PC-3 (cell line): ENCODE measurements around the gene LDHAL6B. TPM values are rescaled to one million over a fixed set of nuclear protein-coding genes. Genes with fewer than 3 reads are reported as not detected.
A peak's percentile ranks its signal among the peaks of the same experiment; 100 is the strongest.

Source experiments
- ATAC-seq: fragments of 200-7000 bp; cut with Tn5 transposase; 2 replicates; pipeline ENCODE4 v1.9.1; 2020; ENCODE audit warnings: mild to moderate bottlenecking, moderate library complexity
- BruUV-seq: library from RNA; stranded (reverse); fragments of 400-500 nt; replicated peaks from 2 replicates; lab custom pipeline; 2021; lab: Mats Ljungman, UMichigan
- CTCF ChIA-PET: fragments of 300-600 bp; sonication (Branson Sonifier 250); formaldehyde crosslinking; loops from one replicate; lab custom pipeline; 2022; ENCODE audit warnings: antibody characterized with exemption; lab: Charles Lee
- POLR2A ChIA-PET: fragments of 300-600 bp; sonication (Branson Sonifier 250); formaldehyde crosslinking; loops from one replicate; lab custom pipeline; 2022; ENCODE audit warnings: antibody characterized with exemption; ENCODE audit not compliant: unreplicated experiment; lab: Charles Lee
- DNase-seq: peaks from one replicate; pipeline ENCODE4 v3.0.0-alpha.2; 2015
- H2AFZ ChIP-seq: fragments of 300-600 bp; sonication (generic); 2 replicates; pipeline ENCODE4 v1.6.0; 2016; ENCODE audit warnings: antibody characterized with exemption, low read length
- H3F3A ChIP-seq: fragments of 300-600 bp; sonication (generic); one replicate; pipeline ENCODE4 v1.6.0; 2017; ENCODE audit warnings: antibody characterized with exemption, low read length, control low read depth, mild to moderate bottlenecking; ENCODE audit not compliant: unreplicated experiment
- H3K27ac ChIP-seq: fragments of 300-600 bp; sonication (generic); 2 replicates; pipeline ENCODE4 v1.5.1; 2016; ENCODE audit warnings: mild to moderate bottlenecking, low read length
- H3K27me3 ChIP-seq: fragments of 300-600 bp; sonication (generic); 2 replicates; pipeline ENCODE4 v1.6.1; 2016; ENCODE audit warnings: low read length, mixed read lengths
- H3K36me3 ChIP-seq: fragments of 300-600 bp; sonication (generic); 2 replicates; pipeline ENCODE4 v1.6.1; 2016; ENCODE audit warnings: low read depth, mixed run types, low read length, mixed read lengths
- H3K4me1 ChIP-seq: fragments of 300-600 bp; sonication (generic); 2 replicates; pipeline ENCODE4 v1.5.1; 2016; ENCODE audit warnings: low read length; ENCODE audit not compliant: insufficient read depth
- H3K4me2 ChIP-seq: fragments of 300-600 bp; sonication (generic); 2 replicates; pipeline ENCODE4 v1.6.0; 2016; ENCODE audit warnings: low read length
- H3K4me3 ChIP-seq: fragments of 300-600 bp; sonication (generic); 2 replicates; pipeline ENCODE4 v1.5.1; 2016; ENCODE audit warnings: mild to moderate bottlenecking, low read length, mixed read lengths
- H3K79me2 ChIP-seq: fragments of 300-600 bp; sonication (generic); 2 replicates; pipeline ENCODE4 v1.6.1; 2017; ENCODE audit warnings: low read length, mixed read lengths
- H3K9ac ChIP-seq: fragments of 300-600 bp; sonication (generic); 2 replicates; pipeline ENCODE4 v1.6.0; 2016; ENCODE audit warnings: mild to moderate bottlenecking, low read length
- H3K9me2 ChIP-seq: fragments of 300-600 bp; sonication (generic); replicated peaks from 2 replicates; pipeline ENCODE4 v1.6.1; 2016; ENCODE audit warnings: mixed run types, low read length, mixed read lengths
- H3K9me3 ChIP-seq: fragments of 300-600 bp; sonication (generic); 2 replicates; pipeline ENCODE4 v1.6.1; 2016; ENCODE audit warnings: low read length, mixed read lengths
- H4K20me1 ChIP-seq: fragments of 300-600 bp; sonication (generic); 2 replicates; pipeline ENCODE4 v1.6.1; 2016; ENCODE audit warnings: low read length, mixed read lengths
- CTCF ChIP-seq: fragments of 300-600 bp; sonication (generic); conservative IDR thresholded peaks from 2 replicates; pipeline ENCODE4 v1.5.1; 2017; ENCODE audit warnings: antibody characterized with exemption, low read depth, mild to moderate bottlenecking, low read length
- EZH2 ChIP-seq: fragments of 300-600 bp; sonication (generic); IDR thresholded peaks from one replicate; pipeline ENCODE4 v1.6.1; 2017; ENCODE audit warnings: antibody characterized with exemption, mild to moderate bottlenecking, low read length; ENCODE audit not compliant: unreplicated experiment
- EZH2phosphoT487 ChIP-seq: fragments of 300-600 bp; sonication (generic); IDR thresholded peaks from 2 replicates; pipeline ENCODE4 v1.6.1; 2018; ENCODE audit warnings: mild to moderate bottlenecking, antibody characterized with exemption, low read length, borderline replicate concordance
- intact Hi-C: fragments of 100-400 bp; cut with micrococcal nuclease; formaldehyde crosslinking; loops from 2 replicates; pipeline ENCODE4 v1.9.0; 2023
- total RNA-seq: library from RNA; depleted of rRNA; stranded (reverse); fragments of >200 nt; gene quantifications from 2 replicates; pipeline ENCODE4 v1.2.3, GENCODE V29; 2014

Gene LDHAL6B
- total RNA-seq, 1 experiment from 2014 or later, result not detected

DNA sequence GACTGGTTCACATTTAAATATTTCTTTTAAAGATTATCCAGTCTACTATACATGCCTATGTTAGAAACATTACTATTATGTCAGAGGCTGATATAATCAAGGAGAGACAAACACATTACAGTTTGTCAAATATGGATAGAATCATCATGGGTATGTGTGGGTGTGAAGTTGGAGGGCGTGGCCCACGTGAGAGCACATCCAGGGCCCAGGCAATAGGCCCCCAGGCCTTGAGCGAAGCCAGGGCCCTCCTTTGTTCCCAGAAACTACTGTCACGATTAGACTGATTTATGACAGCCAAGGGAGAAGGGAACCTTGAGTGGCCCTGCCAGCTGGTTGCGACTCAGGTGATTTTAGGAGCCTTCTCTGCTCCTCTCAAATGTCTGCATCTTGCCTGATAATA is 26.9 kb upstream of the LDHAL6B start:
- Histone ChIP-seq H3K79me2 (no peaks in the 10 kb centered on the region), H3K27me3 (no peaks in the 10 kb centered on the region), H3K4me1 (peaks cover 19% of the 10 kb centered on the region), H2AFZ (no peak overlapping the region), H3K9me3 (no peaks in the 10 kb centered on the region), H3F3A (no peaks in the 10 kb centered on the region), H3K9ac (no peak overlapping the region), H3K9me2 (no peaks in the 10 kb centered on the region), H3K4me2 (no peak overlapping the region), H4K20me1 (no peaks in the 10 kb centered on the region), H3K4me3 (no peak overlapping the region), H3K27ac (no peak overlapping the region), H3K36me3 (peaks cover 7% of the 10 kb centered on the region)
- no peak for DNase-seq
- ChIA-PET POLR2A (no interaction called here), CTCF (no interaction called here)
- TF ChIP-seq EZH2 (no peak), CTCF (no peak), EZH2phosphoT487 (no peak)
- intact Hi-C loops, result loop anchor here (10.0 kb wide), 3 partner anchors 65 to 195 kb away; partner anchors contain the start of gene MYO1E
- no peak for ATAC-seq
- BruUV-seq, result no TSS peak

DNA sequence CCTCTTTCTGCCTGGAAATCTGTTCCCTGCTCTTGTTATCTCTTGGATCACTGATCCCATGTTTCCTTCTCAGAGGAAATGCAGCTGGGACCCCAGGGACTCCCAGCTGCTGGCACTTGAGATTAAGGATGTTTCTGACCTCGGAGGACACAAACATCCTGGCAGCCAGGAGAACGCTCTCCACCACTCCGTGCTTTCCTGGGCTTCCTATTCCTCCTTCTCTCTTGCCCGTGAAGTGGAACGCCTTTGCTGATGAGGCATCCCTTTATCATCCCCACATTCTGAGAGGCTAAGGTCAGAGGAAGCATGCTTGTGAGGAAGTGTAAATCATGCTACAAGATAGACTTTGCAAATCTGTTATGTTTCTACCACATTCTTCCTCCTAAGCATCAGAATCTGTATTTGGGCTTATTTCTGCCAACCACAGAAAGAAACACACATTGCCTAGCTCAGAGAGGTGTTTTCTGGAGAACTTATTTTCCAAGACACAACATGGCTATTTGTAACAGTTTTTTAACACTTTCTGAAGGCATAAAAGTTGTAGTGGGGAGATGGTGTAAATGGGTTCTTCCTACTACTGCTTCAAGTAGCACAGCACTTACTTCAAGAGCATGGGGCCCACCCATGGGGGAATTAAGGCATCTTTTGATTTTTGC is 25.6 kb upstream of the LDHAL6B start:
- intact Hi-C loops, result no loop called here
- Histone ChIP-seq H3K9ac (no peak overlapping the region), H3K4me1 (peaks cover 5% of the 10 kb centered on the region), H3K27me3 (no peaks in the 10 kb centered on the region), H3K9me2 (no peaks in the 10 kb centered on the region), H2AFZ (no peak overlapping the region), H3K4me2 (no peak overlapping the region), H3K36me3 (peaks cover 7% of the 10 kb centered on the region), H3K27ac (no peak overlapping the region), H3K79me2 (no peaks in the 10 kb centered on the region), H3K9me3 (no peaks in the 10 kb centered on the region), H4K20me1 (no peaks in the 10 kb centered on the region), H3K4me3 (no peak overlapping the region), H3F3A (no peaks in the 10 kb centered on the region)
- POLR2A ChIA-PET, result no interaction called here
- no peak for ATAC-seq
- CTCF ChIA-PET, result no interaction called here
- no peak for TF ChIP-seq EZH2
- no peak for TF ChIP-seq EZH2phosphoT487
- TF ChIP-seq CTCF, result no peak
- BruUV-seq, result no TSS peak
- DNase-seq, result no peak

DNA sequence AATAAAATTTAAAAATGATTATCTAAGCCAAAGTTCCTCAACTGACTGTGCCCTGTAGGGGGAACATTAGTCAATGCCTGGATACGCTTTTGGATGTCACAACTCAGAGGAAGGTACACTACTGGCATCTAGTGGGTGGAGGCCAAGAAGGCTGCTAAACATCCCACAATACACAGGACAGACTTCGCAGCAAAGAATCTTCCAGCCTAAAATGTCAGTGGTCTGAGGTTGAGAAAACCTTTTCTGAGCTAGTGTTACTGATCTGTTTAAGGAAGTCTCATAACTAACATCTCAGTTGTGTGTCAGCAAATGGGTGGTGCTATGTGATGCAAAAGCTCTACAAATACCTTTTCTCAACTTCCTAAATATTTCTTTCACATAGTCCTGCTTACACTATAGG is 20.9 kb upstream of the LDHAL6B start:
- H3K36me3 ChIP-seq, result peaks cover 25% of the 10 kb centered on the region
- H3K9me3 ChIP-seq, result no peaks in the 10 kb centered on the region
- intact Hi-C loops, result no loop called here
- peak; percentile 24 for DNase-seq
- no peak overlapping the region for H2AFZ ChIP-seq
- ATAC-seq, result no peak
- ChIA-PET POLR2A (no interaction called here), CTCF (no interaction called here)
- H3K9ac ChIP-seq, result no peak overlapping the region
- TF ChIP-seq EZH2 (no peak), CTCF (peak; percentile 39)
- no peaks in the 10 kb centered on the region for H3K9me2 ChIP-seq
- H3F3A ChIP-seq, result no peaks in the 10 kb centered on the region
- no peak overlapping the region for H3K4me3 ChIP-seq
- H3K4me2 ChIP-seq, result no peak overlapping the region
- H3K27ac ChIP-seq, result no peak overlapping the region
- no TSS peak for BruUV-seq
- H3K79me2 ChIP-seq, result 0 out of 2 replicates have a peak, but pooled peaks cover 5% of the 10 kb centered on the region
- H3K27me3 ChIP-seq, result no peaks in the 10 kb centered on the region
- H3K4me1 ChIP-seq, result peaks cover 4% of the 10 kb centered on the region
- no peaks in the 10 kb centered on the region for H4K20me1 ChIP-seq
